HEK293T (cell line): ENCODE data around the gene COX6A2.

Source experiments
- CTCF ChIA-PET: fragments of 350-600 bp; formaldehyde crosslinking; extraction: SDS; loops from one replicate; lab custom pipeline; 2021; ENCODE audit warnings: antibody characterized with exemption, inconsistent platforms; lab: Yijun Ruan, JAX
- POLR2A ChIA-PET: fragments of 350-600 bp; formaldehyde crosslinking; extraction: SDS; loops from one replicate; lab custom pipeline; 2020; ENCODE audit warnings: antibody characterized with exemption, inconsistent platforms; lab: Yijun Ruan, JAX
- DNase-seq: peaks from one replicate; pipeline ENCODE4 v3.0.0; 2012; ENCODE audit warnings: mixed read lengths; ENCODE audit errors: extremely low spot score
- ARNT ChIP-seq: fragments of 450-650 bp; IDR thresholded peaks from 2 replicates; pipeline ENCODE4 v1.6.1; 2017; ENCODE audit warnings: mild to moderate bottlenecking
- BHLHE40 ChIP-seq: fragments of 450-650 bp; IDR thresholded peaks from 2 replicates; pipeline ENCODE4 v1.6.1; 2016; ENCODE audit warnings: mild to moderate bottlenecking, moderate library complexity, borderline replicate concordance
- CTBP1 ChIP-seq: fragments of 450-650 bp; IDR thresholded peaks from 2 replicates; pipeline ENCODE4 v1.6.1; 2016; ENCODE audit warnings: borderline replicate concordance
- ELF4 ChIP-seq: fragments of 450-650 bp; IDR thresholded peaks from 2 replicates; pipeline ENCODE4 v1.6.1; 2017; ENCODE audit warnings: antibody characterized with exemption
- FOXA1 ChIP-seq: fragments of 450-650 bp; IDR thresholded peaks from 2 replicates; pipeline ENCODE4 v1.6.1; 2016; ENCODE audit warnings: mild to moderate bottlenecking
- FOXK2 ChIP-seq: fragments of 450-650 bp; IDR thresholded peaks from 2 replicates; pipeline ENCODE4 v1.6.1; 2016; ENCODE audit warnings: mild to moderate bottlenecking
- FOXM1 ChIP-seq: fragments of 450-650 bp; IDR thresholded peaks from 2 replicates; pipeline ENCODE4 v1.6.1; 2017; ENCODE audit warnings: mild to moderate bottlenecking, borderline replicate concordance
- HDGF ChIP-seq: fragments of 450-650 bp; IDR thresholded peaks from 2 replicates; pipeline ENCODE4 v1.6.1; 2017; ENCODE audit warnings: antibody characterized with exemption, borderline replicate concordance
- L3MBTL2 ChIP-seq: fragments of 450-650 bp; conservative IDR thresholded peaks from 2 replicates; pipeline ENCODE4 v1.6.1; 2016; ENCODE audit warnings: mild to moderate bottlenecking
- LEF1 ChIP-seq: fragments of 450-650 bp; IDR thresholded peaks from 2 replicates; pipeline ENCODE4 v1.6.1; 2017; ENCODE audit warnings: mild to moderate bottlenecking, borderline replicate concordance
- NFRKB ChIP-seq: fragments of 450-650 bp; IDR thresholded peaks from 2 replicates; pipeline ENCODE4 v1.6.1; 2016; ENCODE audit warnings: mild to moderate bottlenecking, moderate library complexity
- PKNOX1 ChIP-seq: fragments of 450-650 bp; IDR thresholded peaks from 2 replicates; pipeline ENCODE4 v1.6.1; 2016
- SP1 ChIP-seq: fragments of 450-650 bp; IDR thresholded peaks from 2 replicates; pipeline ENCODE4 v1.6.1; 2017
- SUZ12 ChIP-seq: fragments of 450-650 bp; IDR thresholded peaks from 2 replicates; pipeline ENCODE4 v1.6.1; 2016; ENCODE audit warnings: mild to moderate bottlenecking
- TARDBP ChIP-seq: fragments of 450-650 bp; IDR thresholded peaks from 2 replicates; pipeline ENCODE4 v1.6.1; 2016
- ZNF384 ChIP-seq: fragments of 450-650 bp; IDR thresholded peaks from 2 replicates; pipeline ENCODE4 v1.6.1; 2016

The COX6A2 gene

GRCh38 chr16:31400191-31400590 is 28.0 kb downstream of the COX6A2 start:
- ChIA-PET CTCF (no interaction called here), POLR2A (no interaction called here)
- DNase-seq: no peak
- no peak for TF ChIP-seq TARDBP
- TF ChIP-seq NFRKB: no peak
- no peak for TF ChIP-seq FOXK2
- no peak for TF ChIP-seq FOXA1
- no peak for TF ChIP-seq CTBP1
- TF ChIP-seq ELF4: no peak
- no peak for TF ChIP-seq PKNOX1
- no peak for TF ChIP-seq HDGF
- no peak for TF ChIP-seq BHLHE40

- POLR2A ChIA-PET: no interaction called here
- CTCF ChIA-PET: no interaction called here
- no peak for TF ChIP-seq ZNF384
- TF ChIP-seq FOXK2: no peak
- no peak for TF ChIP-seq TARDBP
- no peak for TF ChIP-seq PKNOX1
- no peak for TF ChIP-seq FOXM1
- no peak for TF ChIP-seq ELF4
Observed at GRCh38 chr16:31397701-31398100, 30.5 kb downstream of the COX6A2 start.

GRCh38 chr16:31397096-31397660 is 31.0 kb downstream of the COX6A2 start:
- ChIA-PET CTCF (no interaction called here), POLR2A (no interaction called here)
- TF ChIP-seq HDGF: no peak
- no peak for TF ChIP-seq SP1
- no peak for TF ChIP-seq TARDBP
- no peak for TF ChIP-seq PKNOX1
- TF ChIP-seq L3MBTL2: no peak
- no peak for TF ChIP-seq SUZ12
- TF ChIP-seq BHLHE40: no peak
- TF ChIP-seq ELF4: no peak
- TF ChIP-seq ARNT: no peak
- TF ChIP-seq FOXK2: no peak
- no peak for TF ChIP-seq NFRKB
- TF ChIP-seq FOXM1: no peak
- DNase-seq: no peak

More at GRCh38 chr16:31397701-31398100, 30.5 kb downstream of the COX6A2 start:
- DNase-seq: no peak

- POLR2A ChIA-PET: interaction anchor here (1.2 kb wide), 1 partner anchor 47 kb away, joined by 3 read pairs; the partner anchor contains the start of gene ZNF843
- CTCF ChIA-PET: no interaction called here
- TF ChIP-seq ZNF384 (no peak), CTBP1 (no peak), SP1 (no peak), SUZ12 (no peak), PKNOX1 (no peak), ELF4 (no peak), FOXK2 (no peak), NFRKB (no peak), FOXA1 (no peak), L3MBTL2 (no peak), HDGF (no peak), ARNT (no peak), FOXM1 (no peak), BHLHE40 (no peak), LEF1 (no peak), TARDBP (no peak)
- no peak for DNase-seq
Observed at GRCh38 chr16:31395647-31396046, 32.5 kb downstream of the COX6A2 start.

GRCh38 chr16:31393056-31393455 is 35.1 kb downstream of the COX6A2 start, which contains the start of gene ITGAD:
TSS of gene ITGAD (plus strand) at chr16:31393335. CDS start at chr16:31393361, 26 bp downstream.
- DNase-seq: no peak
- no peak for TF ChIP-seq SUZ12
- ChIA-PET CTCF (interaction anchor here (1.3 kb wide), 1 partner anchor 10 kb away, joined by 3 read pairs; no protein-coding TSS in a partner anchor), POLR2A (interaction anchor here (1.0 kb wide), 1 partner anchor 30 kb away, joined by 3 read pairs; no protein-coding TSS in a partner anchor)

- ChIA-PET POLR2A (no interaction called here), CTCF (no interaction called here)
- TF ChIP-seq CTBP1 (no peak), HDGF (no peak), BHLHE40 (no peak), FOXK2 (no peak), SUZ12 (no peak), ARNT (no peak), LEF1 (no peak), NFRKB (no peak), FOXM1 (no peak), ZNF384 (no peak), L3MBTL2 (no peak), ELF4 (no peak)
- DNase-seq: no peak
Observed at GRCh38 chr16:31390504-31391041, 37.6 kb downstream of the COX6A2 start.
